CD8-positive, alpha-beta memory T cell (primary cell): Measurements from ENCODE around the gene GRM8. TPM values are rescaled to one million over a fixed set of nuclear protein-coding genes. Genes with fewer than 3 reads are reported as not detected.

ENCODE experiments used
- CTCF ChIA-PET: fragments of 350-600 bp; sonication (Branson Sonifier 250); formaldehyde crosslinking; loops from one replicate; lab custom pipeline; 2021; ENCODE audit warnings: antibody characterized with exemption; lab: Charles Lee
- POLR2A ChIA-PET: fragments of 350-600 bp; sonication (Branson Sonifier 250); formaldehyde crosslinking; loops from one replicate; lab custom pipeline; 2021; ENCODE audit warnings: antibody characterized with exemption; lab: Charles Lee
- DNase-seq, 5 donors: peaks; one replicate each; pipeline versions ENCODE4 v3.0.0 to v3.0.0-alpha.2; 2020 to 2022; ENCODE audit warnings: mixed read lengths in 1 of 5
- H3K27ac ChIP-seq: one replicate; pipeline ENCODE4 v1.7.0; 2013; ENCODE audit warnings: low read depth, mild to moderate bottlenecking, low read length, moderate library complexity
- H3K27me3 ChIP-seq: 2 replicates; pipeline ENCODE4 v1.7.0; 2013; ENCODE audit warnings: low read length, mild to moderate bottlenecking; ENCODE audit not compliant: insufficient read depth, poor library complexity, severe bottlenecking
- H3K36me3 ChIP-seq: 2 replicates; pipeline ENCODE4 v1.7.0; 2013; ENCODE audit warnings: mild to moderate bottlenecking, low read length, moderate library complexity; ENCODE audit not compliant: insufficient read depth
- H3K4me1 ChIP-seq: 2 replicates; pipeline ENCODE4 v1.7.0; 2013; ENCODE audit warnings: mild to moderate bottlenecking, low read length, moderate library complexity; ENCODE audit not compliant: insufficient read depth
- H3K4me3 ChIP-seq: 2 replicates; pipeline ENCODE4 v1.7.0; 2013; ENCODE audit warnings: mild to moderate bottlenecking, low read length
- H3K9me3 ChIP-seq: 2 replicates; pipeline ENCODE4 v1.7.0; 2013; ENCODE audit warnings: mild to moderate bottlenecking, low read length
- H3K27ac Mint-ChIP-seq, 8 donors: one replicate each; pipeline ENCODE4 v1.8.0; 2020 to 2021; ENCODE audit warnings: mixed read lengths in 8 of 8, mild to moderate bottlenecking in 6 of 8, inconsistent platforms in 3 of 8, moderate library complexity in 3 of 8
- H3K27me3 Mint-ChIP-seq, 2 donors: one replicate each; pipeline ENCODE4 v1.8.0; 2020 to 2021; ENCODE audit warnings: mixed read lengths in 2 of 2, mild to moderate bottlenecking in 1 of 2, moderate library complexity in 1 of 2
- H3K36me3 Mint-ChIP-seq, 3 donors: one replicate each; pipeline ENCODE4 v1.8.0; 2020 to 2021; ENCODE audit warnings: mixed read lengths in 3 of 3, inconsistent platforms in 1 of 3, mild to moderate bottlenecking in 1 of 3
- H3K4me1 Mint-ChIP-seq, 3 donors: one replicate each; pipeline ENCODE4 v1.8.0; 2020 to 2021; ENCODE audit warnings: mixed read lengths in 3 of 3, inconsistent platforms in 1 of 3, mild to moderate bottlenecking in 1 of 3
- H3K4me3 Mint-ChIP-seq, 7 donors: one replicate each; pipeline ENCODE4 v1.8.0; 2020 to 2021; ENCODE audit warnings: mixed read lengths in 7 of 7, mild to moderate bottlenecking in 6 of 7, moderate library complexity in 4 of 7, inconsistent platforms in 2 of 7
- H3K9me3 Mint-ChIP-seq, 5 donors: one replicate each; pipeline ENCODE4 v1.8.0; 2020 to 2022; ENCODE audit warnings: mixed read lengths in 5 of 5, mild to moderate bottlenecking in 3 of 5, moderate library complexity in 2 of 5, inconsistent platforms in 1 of 5
- polyA plus RNA-seq: library from polyadenylated mRNA; unstranded; fragments of 300-500 nt; fragmentation: Illumina TruSeq; gene quantifications from one replicate; pipeline ENCODE4 v1.2.3, GENCODE V29; 2021
- total RNA-seq, 2 experiments: library from RNA; stranded (reverse); gene quantifications; one replicate each; pipeline ENCODE4 v1.2.3, GENCODE V29; 2021

Gene GRM8
- total and polyA plus RNA-seq, 3 experiments from 2014 or later: not detected

- Histone ChIP-seq H3K4me1 (no peaks in the 10 kb centered on the region), H3K36me3 (no peaks in the 10 kb centered on the region), H3K27me3 (no peaks in the 10 kb centered on the region), H3K4me3 (no peak overlapping the region), H3K27ac (no peak overlapping the region), H3K9me3 (no peaks in the 10 kb centered on the region)
- Mint-ChIP-seq H3K4me3 (no peak overlapping the region), H3K36me3 (no peaks in the 10 kb centered on the region), H3K9me3 (peaks cover 0 to 2% (median 0%) of the 10 kb centered on the region in 5 donors), H3K27me3 (peaks cover 0 to 7% of the 10 kb centered on the region in 2 donors), H3K4me1 (no peaks in the 10 kb centered on the region), H3K27ac (no peak overlapping the region)
- POLR2A ChIA-PET: no interaction called here
- CTCF ChIA-PET: no interaction called here
- DNase-seq: no peak
These were observed 116.8 kb downstream of the GRM8 start for GRCh38 chr7:127135871-127136485.

DNA sequence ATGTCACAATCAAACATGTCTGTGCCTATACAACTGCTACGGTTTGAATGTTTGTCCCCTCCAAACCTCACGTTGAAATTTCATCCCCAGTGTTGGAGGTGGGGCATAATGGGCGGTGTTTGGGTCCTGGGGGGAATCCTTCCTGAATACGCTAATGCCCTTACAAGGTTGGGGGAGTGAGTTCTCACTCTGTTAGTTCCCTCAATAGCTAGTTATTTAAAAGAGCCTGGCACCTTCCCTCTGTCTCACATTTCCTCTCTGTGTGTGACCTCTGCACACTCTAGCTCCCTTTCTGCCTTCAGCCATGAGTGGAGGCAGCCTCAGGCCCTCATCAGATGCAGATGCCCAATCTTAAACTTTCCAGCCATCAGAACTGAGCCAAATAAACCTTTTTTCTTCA, 129.5 kb downstream of the GRM8 start:
- Mint-ChIP-seq H3K4me1 (no peaks in the 10 kb centered on the region), H3K27ac (no peak overlapping the region), H3K9me3 (no peaks in the 10 kb centered on the region), H3K27me3 (peaks cover 0 to 6% of the 10 kb centered on the region in 2 donors), H3K36me3 (no peaks in the 10 kb centered on the region), H3K4me3 (no peak overlapping the region)
- Histone ChIP-seq H3K9me3 (no peaks in the 10 kb centered on the region), H3K4me1 (no peaks in the 10 kb centered on the region), H3K36me3 (no peaks in the 10 kb centered on the region), H3K27me3 (no peaks in the 10 kb centered on the region), H3K4me3 (no peak overlapping the region), H3K27ac (no peak overlapping the region)
- no peak for DNase-seq
- CTCF ChIA-PET: no interaction called here
- POLR2A ChIA-PET: no interaction called here

- Mint-ChIP-seq H3K36me3 (no peaks in the 10 kb centered on the region), H3K27ac (no peak overlapping the region), H3K4me3 (no peak overlapping the region), H3K27me3 (peaks cover 3 to 6% of the 10 kb centered on the region in 2 donors), H3K9me3 (no peaks in the 10 kb centered on the region), H3K4me1 (no peaks in the 10 kb centered on the region)
- ChIA-PET POLR2A (no interaction called here), CTCF (no interaction called here)
- Histone ChIP-seq H3K9me3 (no peaks in the 10 kb centered on the region), H3K27me3 (no peaks in the 10 kb centered on the region), H3K27ac (no peak overlapping the region), H3K36me3 (no peaks in the 10 kb centered on the region), H3K4me3 (no peak overlapping the region), H3K4me1 (no peaks in the 10 kb centered on the region)
- DNase-seq: no peak
These were observed 133.2 kb downstream of the GRM8 start for GRCh38 chr7:127119517-127119916.

DNA sequence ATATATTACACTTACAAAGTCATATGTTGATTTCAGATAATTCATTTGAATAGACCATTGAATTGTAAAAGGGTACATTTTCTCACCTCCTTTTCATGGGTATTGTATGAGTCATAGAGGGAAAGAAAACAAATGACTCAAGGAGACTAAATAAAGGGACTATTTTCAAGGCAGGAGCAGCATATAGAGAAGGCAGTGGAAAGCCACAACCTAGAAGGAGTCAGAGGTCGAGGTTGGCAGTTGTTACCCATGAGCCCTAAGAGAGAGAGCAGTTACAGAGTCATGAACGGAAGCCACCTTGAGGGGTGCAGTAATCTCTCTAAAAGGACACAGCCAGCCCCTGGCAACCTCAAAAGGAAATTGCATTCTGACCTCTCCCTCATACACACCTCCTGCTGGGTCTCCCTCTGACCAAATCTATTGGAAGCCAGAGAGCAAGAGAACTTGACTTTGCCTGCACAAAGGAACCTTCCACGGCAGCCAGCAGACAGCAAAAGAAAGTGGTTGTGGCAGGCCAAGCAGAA, 137.9 kb downstream of the GRM8 start:
- Histone ChIP-seq H3K4me1 (no peaks in the 10 kb centered on the region), H3K4me3 (no peak overlapping the region), H3K9me3 (no peaks in the 10 kb centered on the region), H3K36me3 (no peaks in the 10 kb centered on the region), H3K27ac (no peak overlapping the region), H3K27me3 (no peaks in the 10 kb centered on the region)
- H3K9me3 Mint-ChIP-seq: peaks cover 0 to 6% (median 5%) of the 10 kb centered on the region in 5 donors
- no peak overlapping the region for H3K27ac Mint-ChIP-seq
- no peak for DNase-seq
- H3K4me1 Mint-ChIP-seq: no peaks in the 10 kb centered on the region
- peaks cover 8 to 13% of the 10 kb centered on the region in 2 donors for H3K27me3 Mint-ChIP-seq
- peaks cover 0 to 5% (median 0%) of the 10 kb centered on the region in 3 donors for H3K36me3 Mint-ChIP-seq
- H3K4me3 Mint-ChIP-seq: no peak overlapping the region
- ChIA-PET POLR2A (no interaction called here), CTCF (no interaction called here)

GRCh38 chr7:127107601-127108007, 145.1 kb downstream of the GRM8 start:
- DNase-seq: peak in 2 of 5 donors; percentile 1 to 18
- H3K4me1 Mint-ChIP-seq: no peaks in the 10 kb centered on the region
- Histone ChIP-seq H3K4me3 (no peak overlapping the region), H3K4me1 (no peaks in the 10 kb centered on the region), H3K27me3 (no peaks in the 10 kb centered on the region), H3K9me3 (no peaks in the 10 kb centered on the region), H3K27ac (no peak overlapping the region), H3K36me3 (no peaks in the 10 kb centered on the region)
- POLR2A ChIA-PET: no interaction called here
- CTCF ChIA-PET: no interaction called here
- peaks cover 7 to 15% of the 10 kb centered on the region in 2 donors for H3K27me3 Mint-ChIP-seq
- peaks cover 4 to 17% (median 11%) of the 10 kb centered on the region in 5 donors for H3K9me3 Mint-ChIP-seq
- H3K36me3 Mint-ChIP-seq: peaks cover 0 to 5% (median 0%) of the 10 kb centered on the region in 3 donors
- H3K27ac Mint-ChIP-seq: peak overlapping the region in 1 of 8 donors; percentile 11
- no peak overlapping the region for H3K4me3 Mint-ChIP-seq

GRCh38 chr7:127093340-127093739, 159.4 kb downstream of the GRM8 start:
- Histone ChIP-seq H3K27me3 (no peaks in the 10 kb centered on the region), H3K36me3 (no peaks in the 10 kb centered on the region), H3K27ac (no peak overlapping the region), H3K4me1 (no peaks in the 10 kb centered on the region), H3K4me3 (no peak overlapping the region), H3K9me3 (no peaks in the 10 kb centered on the region)
- ChIA-PET CTCF (no interaction called here), POLR2A (no interaction called here)
- Mint-ChIP-seq H3K4me3 (no peak overlapping the region), H3K9me3 (peaks cover 0 to 1% (median 0%) of the 10 kb centered on the region in 5 donors), H3K27me3 (peaks cover 0 to 2% of the 10 kb centered on the region in 2 donors), H3K27ac (no peak overlapping the region), H3K36me3 (no peaks in the 10 kb centered on the region), H3K4me1 (no peaks in the 10 kb centered on the region)
- DNase-seq: no peak

GRCh38 chr7:127091620-127092019, 161.1 kb downstream of the GRM8 start:
- Histone ChIP-seq H3K9me3 (no peaks in the 10 kb centered on the region), H3K4me3 (no peak overlapping the region), H3K27ac (no peak overlapping the region), H3K36me3 (no peaks in the 10 kb centered on the region), H3K27me3 (no peaks in the 10 kb centered on the region), H3K4me1 (no peaks in the 10 kb centered on the region)
- H3K27ac Mint-ChIP-seq: no peak overlapping the region
- no peaks in the 10 kb centered on the region for H3K36me3 Mint-ChIP-seq
- DNase-seq: no peak
- H3K4me1 Mint-ChIP-seq: no peaks in the 10 kb centered on the region
- H3K27me3 Mint-ChIP-seq: peaks cover 0 to 3% of the 10 kb centered on the region in 2 donors
- POLR2A ChIA-PET: no interaction called here
- CTCF ChIA-PET: no interaction called here
- peaks cover 0 to 4% (median 0%) of the 10 kb centered on the region in 5 donors for H3K9me3 Mint-ChIP-seq
- no peak overlapping the region for H3K4me3 Mint-ChIP-seq

GRCh38 chr7:127089146-127089545, 163.6 kb downstream of the GRM8 start:
- ChIA-PET POLR2A (no interaction called here), CTCF (no interaction called here)
- Mint-ChIP-seq H3K27ac (no peak overlapping the region), H3K27me3 (peaks cover 0 to 3% of the 10 kb centered on the region in 2 donors), H3K4me1 (no peaks in the 10 kb centered on the region), H3K36me3 (no peaks in the 10 kb centered on the region), H3K9me3 (peaks cover 0 to 9% (median 2%) of the 10 kb centered on the region in 5 donors), H3K4me3 (no peak overlapping the region)
- Histone ChIP-seq H3K27ac (no peak overlapping the region), H3K9me3 (no peaks in the 10 kb centered on the region), H3K4me3 (no peak overlapping the region), H3K36me3 (no peaks in the 10 kb centered on the region), H3K4me1 (no peaks in the 10 kb centered on the region), H3K27me3 (no peaks in the 10 kb centered on the region)
- DNase-seq: no peak
